Astrocyte (in vitro differentiated cells and primary cell): Measurements from ENCODE around the gene ACSM6. TPM values are rescaled to one million over a fixed set of nuclear protein-coding genes. Genes with fewer than 3 reads are reported as not detected.

ENCODE experiments used
- DNase-seq: peaks from one replicate; pipeline ENCODE4 v3.0.0-alpha.2; 2010; ENCODE audit warnings: low read depth
- FAIRE-seq: peaks from 2 replicates; lab custom pipeline; 2011; peaks lifted over from hg19 to GRCh38; lab: Jason Lieb, UNC
- H2AFZ ChIP-seq: 2 replicates; pipeline ENCODE4 v1.6.0; 2012; ENCODE audit warnings: low read depth, low read length, inconsistent platforms
- H3K27ac ChIP-seq: 2 replicates; pipeline ENCODE4 v1.5.1; 2011; ENCODE audit warnings: low read depth, low read length, inconsistent platforms
- H3K27me3 ChIP-seq: 2 replicates; pipeline ENCODE4 v1.6.0; 2011; ENCODE audit warnings: low read length, inconsistent platforms; ENCODE audit not compliant: insufficient read depth
- H3K36me3 ChIP-seq: 2 replicates; pipeline ENCODE4 v1.5.1; 2011; ENCODE audit warnings: low read length, inconsistent platforms; ENCODE audit not compliant: insufficient read depth
- H3K4me1 ChIP-seq: 2 replicates; pipeline ENCODE4 v1.5.1; 2011; ENCODE audit warnings: low read length, inconsistent platforms; ENCODE audit not compliant: insufficient read depth
- H3K4me2 ChIP-seq: 2 replicates; pipeline ENCODE4 v1.6.0; 2012; ENCODE audit warnings: low read length, inconsistent platforms
- H3K4me3 ChIP-seq: 2 replicates; pipeline ENCODE4 v1.5.1; 2011; ENCODE audit warnings: low read depth, mild to moderate bottlenecking, low read length, inconsistent platforms; ENCODE audit not compliant: insufficient read depth
- H3K79me2 ChIP-seq: 2 replicates; pipeline ENCODE4 v1.6.0; 2012; ENCODE audit warnings: mild to moderate bottlenecking, low read length, inconsistent platforms; ENCODE audit not compliant: insufficient read depth
- H3K9ac ChIP-seq: 2 replicates; pipeline ENCODE4 v1.6.0; 2012; ENCODE audit warnings: mild to moderate bottlenecking, low read length, inconsistent platforms
- H3K9me3 ChIP-seq: 2 replicates; pipeline ENCODE4 v1.5.1; 2012; ENCODE audit warnings: low read depth, mild to moderate bottlenecking, low read length, inconsistent platforms; ENCODE audit not compliant: insufficient read depth
- H4K20me1 ChIP-seq: 2 replicates; pipeline ENCODE4 v1.6.0; 2012; ENCODE audit warnings: low read length, inconsistent platforms; ENCODE audit not compliant: insufficient read depth
- H3K27ac Mint-ChIP-seq: one replicate; pipeline ENCODE4 v1.8.0; 2021; ENCODE audit warnings: mild to moderate bottlenecking, mixed read lengths; ENCODE audit not compliant: unreplicated experiment
- H3K27me3 Mint-ChIP-seq: one replicate; pipeline ENCODE4 v1.8.0; 2021; ENCODE audit warnings: low read depth, mixed read lengths; ENCODE audit not compliant: unreplicated experiment
- H3K36me3 Mint-ChIP-seq: one replicate; pipeline ENCODE4 v1.8.0; 2021; ENCODE audit warnings: low read depth, mixed read lengths; ENCODE audit not compliant: unreplicated experiment
- H3K4me1 Mint-ChIP-seq: one replicate; pipeline ENCODE4 v1.8.0; 2021; ENCODE audit warnings: low read depth, mixed read lengths; ENCODE audit not compliant: unreplicated experiment
- H3K4me3 Mint-ChIP-seq: one replicate; pipeline ENCODE4 v1.8.0; 2021; ENCODE audit warnings: mild to moderate bottlenecking, moderate library complexity, mixed read lengths; ENCODE audit not compliant: unreplicated experiment
- H3K9me3 Mint-ChIP-seq: one replicate; pipeline ENCODE4 v1.8.0; 2021; ENCODE audit warnings: mild to moderate bottlenecking, mixed read lengths; ENCODE audit not compliant: unreplicated experiment
- EZH2 ChIP-seq: IDR thresholded peaks from 2 replicates; pipeline ENCODE4 v1.6.1; 2012; ENCODE audit warnings: mild to moderate bottlenecking, low read length, inconsistent platforms; ENCODE audit not compliant: insufficient read depth
- total RNA-seq: library from RNA; stranded (reverse); gene quantifications from 2 replicates; pipeline ENCODE4 v1.2.1, GENCODE V29; 2021
- TF ChIP-seq, protein P1 (sequence below): IDR thresholded peaks from 2 replicates; pipeline ENCODE4 v1.5.1; 2011; ENCODE audit warnings: low read depth, mild to moderate bottlenecking, inconsistent platforms, low read length, moderate library complexity; ENCODE audit not compliant: insufficient read depth

Gene ACSM6
- total RNA-seq, 1 donor from 2014 or later = not detected

DNA sequence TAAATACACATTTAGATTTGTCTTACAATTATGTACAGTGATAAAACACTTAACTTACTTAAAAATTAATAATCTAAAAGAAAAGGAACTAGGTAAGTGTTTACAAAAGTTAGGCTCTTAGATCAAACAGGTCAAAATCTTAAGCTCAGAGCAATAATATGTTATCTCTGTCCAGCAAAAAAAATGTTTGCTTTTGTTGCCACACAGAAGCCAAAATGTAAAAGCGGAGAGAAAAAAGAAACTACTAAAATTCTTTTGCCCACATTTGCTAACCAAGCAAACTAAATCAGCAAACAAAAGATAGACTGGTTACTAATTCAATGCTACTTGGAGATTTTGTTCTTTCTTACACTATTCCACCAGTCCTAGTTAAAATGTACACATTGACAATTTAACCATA is 15.2 kb upstream of the ACSM6 start:
- no peak overlapping the region for H3K4me3 Mint-ChIP-seq
- DNase-seq (no peak), FAIRE-seq (no peak)
- H3K4me1 Mint-ChIP-seq = peaks cover 9% of the 10 kb centered on the region
- Histone ChIP-seq H3K9me3 (no peaks in the 10 kb centered on the region), H4K20me1 (no peaks in the 10 kb centered on the region), H3K36me3 (no peaks in the 10 kb centered on the region), H2AFZ (no peak overlapping the region), H3K27me3 (no peaks in the 10 kb centered on the region), H3K9ac (no peak overlapping the region), H3K27ac (no peak overlapping the region), H3K4me2 (no peak overlapping the region), H3K79me2 (no peaks in the 10 kb centered on the region), H3K4me1 (no peaks in the 10 kb centered on the region), H3K4me3 (no peak overlapping the region)
- no peaks in the 10 kb centered on the region for H3K27me3 Mint-ChIP-seq
- H3K36me3 Mint-ChIP-seq = no peaks in the 10 kb centered on the region
- peaks cover 4% of the 10 kb centered on the region for H3K9me3 Mint-ChIP-seq
- no peak overlapping the region for H3K27ac Mint-ChIP-seq
- no peak for TF ChIP-seq EZH2
- TF ChIP-seq, protein P1, sequence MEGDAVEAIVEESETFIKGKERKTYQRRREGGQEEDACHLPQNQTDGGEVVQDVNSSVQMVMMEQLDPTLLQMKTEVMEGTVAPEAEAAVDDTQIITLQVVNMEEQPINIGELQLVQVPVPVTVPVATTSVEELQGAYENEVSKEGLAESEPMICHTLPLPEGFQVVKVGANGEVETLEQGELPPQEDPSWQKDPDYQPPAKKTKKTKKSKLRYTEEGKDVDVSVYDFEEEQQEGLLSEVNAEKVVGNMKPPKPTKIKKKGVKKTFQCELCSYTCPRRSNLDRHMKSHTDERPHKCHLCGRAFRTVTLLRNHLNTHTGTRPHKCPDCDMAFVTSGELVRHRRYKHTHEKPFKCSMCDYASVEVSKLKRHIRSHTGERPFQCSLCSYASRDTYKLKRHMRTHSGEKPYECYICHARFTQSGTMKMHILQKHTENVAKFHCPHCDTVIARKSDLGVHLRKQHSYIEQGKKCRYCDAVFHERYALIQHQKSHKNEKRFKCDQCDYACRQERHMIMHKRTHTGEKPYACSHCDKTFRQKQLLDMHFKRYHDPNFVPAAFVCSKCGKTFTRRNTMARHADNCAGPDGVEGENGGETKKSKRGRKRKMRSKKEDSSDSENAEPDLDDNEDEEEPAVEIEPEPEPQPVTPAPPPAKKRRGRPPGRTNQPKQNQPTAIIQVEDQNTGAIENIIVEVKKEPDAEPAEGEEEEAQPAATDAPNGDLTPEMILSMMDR = no peak

DNA sequence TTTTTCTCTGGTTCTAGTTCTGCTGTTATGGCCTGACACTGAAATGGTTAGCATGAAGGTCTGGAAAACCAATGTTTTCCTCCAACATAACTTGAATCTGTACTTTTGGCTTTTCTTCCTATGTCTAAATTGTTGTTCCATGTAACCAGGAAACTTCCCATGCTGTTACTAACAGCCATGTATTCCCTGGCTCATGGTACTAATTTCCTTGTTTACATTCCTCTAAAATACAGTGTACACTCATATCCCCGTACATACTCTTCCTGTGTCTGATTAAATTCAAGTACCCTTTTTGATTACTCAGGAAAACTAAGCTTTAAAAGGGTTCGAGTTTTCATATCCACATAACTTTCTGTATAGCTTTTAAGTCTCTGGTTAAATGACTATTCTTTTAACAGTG is 12.3 kb upstream of the ACSM6 start:
- no peaks in the 10 kb centered on the region for H3K79me2 ChIP-seq
- TF ChIP-seq, protein P1 = no peak
- no peak for TF ChIP-seq EZH2
- no peak overlapping the region for H3K9ac ChIP-seq
- no peak for FAIRE-seq
- no peaks in the 10 kb centered on the region for H4K20me1 ChIP-seq
- H3K27ac ChIP-seq = no peak overlapping the region
- peaks cover 11% of the 10 kb centered on the region for H3K4me1 Mint-ChIP-seq
- no peak for DNase-seq
- H3K4me2 ChIP-seq = no peak overlapping the region
- no peak overlapping the region for H3K4me3 Mint-ChIP-seq
- H3K9me3 Mint-ChIP-seq = no peaks in the 10 kb centered on the region
- H3K4me3 ChIP-seq = no peak overlapping the region
- H3K36me3 ChIP-seq = no peaks in the 10 kb centered on the region
- H3K27ac Mint-ChIP-seq = no peak overlapping the region
- H3K36me3 Mint-ChIP-seq = no peaks in the 10 kb centered on the region
- H3K9me3 ChIP-seq = no peaks in the 10 kb centered on the region
- H3K27me3 ChIP-seq = no peaks in the 10 kb centered on the region
- no peak overlapping the region for H2AFZ ChIP-seq
- no peaks in the 10 kb centered on the region for H3K4me1 ChIP-seq
- H3K27me3 Mint-ChIP-seq = no peaks in the 10 kb centered on the region

DNA sequence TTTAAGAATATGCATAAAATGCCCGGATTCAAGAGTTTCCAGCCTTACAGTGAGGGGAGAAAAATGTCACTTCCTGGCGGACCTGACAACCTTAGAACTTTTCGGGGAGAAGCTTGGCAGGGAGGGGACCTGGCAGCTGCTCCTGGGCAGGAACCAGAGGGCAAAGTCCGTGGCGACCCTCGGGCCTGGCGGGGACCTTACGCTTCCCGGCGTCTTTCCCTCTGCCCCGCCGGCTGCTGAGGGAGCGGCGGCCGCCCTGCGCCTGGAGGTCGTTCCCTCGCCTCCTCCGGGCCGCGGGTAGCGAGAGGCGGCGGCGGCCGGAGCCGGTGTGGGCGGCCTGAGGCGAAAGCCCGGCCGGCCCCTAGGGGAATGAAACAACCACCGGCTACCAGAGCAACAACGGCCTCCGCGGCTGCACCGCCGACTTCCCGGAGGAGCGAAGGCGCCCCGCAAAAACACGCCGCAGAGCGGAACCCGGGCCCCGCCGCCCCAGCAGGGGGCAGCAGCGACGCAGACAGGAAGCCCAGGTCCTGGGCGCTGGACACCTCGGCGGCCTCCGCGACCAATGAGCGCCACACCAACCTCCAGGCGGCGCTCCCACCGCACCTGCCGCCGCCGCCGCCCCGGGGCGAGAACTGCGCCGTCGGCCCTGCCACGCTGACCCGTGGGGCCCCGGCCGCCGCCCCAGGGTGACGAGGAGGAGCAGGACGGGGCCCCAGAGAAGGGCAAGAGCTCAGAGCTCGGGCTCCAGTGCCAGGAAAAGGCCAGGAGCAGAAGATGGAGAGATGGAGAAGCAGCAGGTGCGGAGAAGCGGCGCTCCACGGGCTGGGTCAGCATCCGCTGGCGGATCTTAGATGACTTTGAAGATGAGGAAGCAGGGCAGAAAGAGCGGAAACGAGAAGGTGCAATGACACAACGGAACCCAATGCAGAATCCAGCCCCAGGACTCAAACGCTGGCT is 10.5 kb upstream of the ACSM6 start:
- H3K4me2 ChIP-seq = peak overlapping the region; percentile 96
- no peak for FAIRE-seq
- peak overlapping the region; percentile 98 for H2AFZ ChIP-seq
- H3K79me2 ChIP-seq = no peaks in the 10 kb centered on the region
- no peaks in the 10 kb centered on the region for H3K4me1 ChIP-seq
- peak; percentile 57 for DNase-seq
- H3K27ac ChIP-seq = peak overlapping the region; percentile 58
- Mint-ChIP-seq H3K36me3 (no peaks in the 10 kb centered on the region), H3K4me3 (peak overlapping the region; percentile 89), H3K4me1 (peaks cover 11% of the 10 kb centered on the region), H3K27me3 (no peaks in the 10 kb centered on the region), H3K27ac (peak overlapping the region; percentile 63), H3K9me3 (no peaks in the 10 kb centered on the region)
- no peaks in the 10 kb centered on the region for H3K36me3 ChIP-seq
- no peaks in the 10 kb centered on the region for H3K9me3 ChIP-seq
- H3K27me3 ChIP-seq = no peaks in the 10 kb centered on the region
- no peaks in the 10 kb centered on the region for H4K20me1 ChIP-seq
- peak overlapping the region; percentile 74 for H3K4me3 ChIP-seq
- TF ChIP-seq, protein P1 = peak; percentile 46
- TF ChIP-seq EZH2 = no peak
- peak overlapping the region; percentile 89 for H3K9ac ChIP-seq
